LNCaP clone FGC (cell line): ENCODE results near the gene PTGR1.
"Not testable (repeated sequence)": the region's sequence is repeated elsewhere in the genome, so short reads cannot be mapped to it uniquely, and the experiment has no call there.

Experiments
- DNase-seq: peaks from one replicate; pipeline ENCODE4 v3.0.0-alpha.2; 2011; ENCODE audit warnings: low read depth
- H3K4me3 ChIP-seq: 2 replicates; pipeline ENCODE4 v1.5.1; 2011; ENCODE audit warnings: mild to moderate bottlenecking, low read depth, low read length, control low read depth
- CTCF ChIP-seq: IDR thresholded peaks from 2 replicates; pipeline ENCODE4 v1.5.1; 2012; ENCODE audit warnings: mild to moderate bottlenecking; ENCODE audit not compliant: control insufficient read depth, insufficient read depth; ENCODE audit errors: extremely low read depth

Gene PTGR1

DNA sequence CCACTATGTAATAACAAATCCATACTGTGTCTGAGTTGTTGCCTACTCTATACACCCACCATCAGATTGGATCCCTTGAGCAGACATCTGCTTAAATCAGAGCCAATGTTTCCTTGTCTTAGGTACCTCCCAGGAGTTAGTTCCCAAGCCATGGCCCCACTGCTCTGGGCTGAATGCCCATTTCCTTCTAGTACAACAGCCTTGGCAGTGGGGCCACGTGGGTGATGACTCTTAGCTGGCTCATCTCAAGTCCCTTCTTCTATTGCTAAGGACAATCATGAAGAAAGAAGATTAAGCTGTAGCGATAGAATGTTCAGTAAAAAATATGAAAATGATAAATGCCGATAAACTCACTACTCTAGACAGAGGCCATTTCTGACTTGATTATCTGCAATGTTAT lies 16.6 kb downstream of the PTGR1 start:
- no peak for DNase-seq
- no peak for TF ChIP-seq CTCF
- H3K4me3 ChIP-seq, result no peak overlapping the region

DNA sequence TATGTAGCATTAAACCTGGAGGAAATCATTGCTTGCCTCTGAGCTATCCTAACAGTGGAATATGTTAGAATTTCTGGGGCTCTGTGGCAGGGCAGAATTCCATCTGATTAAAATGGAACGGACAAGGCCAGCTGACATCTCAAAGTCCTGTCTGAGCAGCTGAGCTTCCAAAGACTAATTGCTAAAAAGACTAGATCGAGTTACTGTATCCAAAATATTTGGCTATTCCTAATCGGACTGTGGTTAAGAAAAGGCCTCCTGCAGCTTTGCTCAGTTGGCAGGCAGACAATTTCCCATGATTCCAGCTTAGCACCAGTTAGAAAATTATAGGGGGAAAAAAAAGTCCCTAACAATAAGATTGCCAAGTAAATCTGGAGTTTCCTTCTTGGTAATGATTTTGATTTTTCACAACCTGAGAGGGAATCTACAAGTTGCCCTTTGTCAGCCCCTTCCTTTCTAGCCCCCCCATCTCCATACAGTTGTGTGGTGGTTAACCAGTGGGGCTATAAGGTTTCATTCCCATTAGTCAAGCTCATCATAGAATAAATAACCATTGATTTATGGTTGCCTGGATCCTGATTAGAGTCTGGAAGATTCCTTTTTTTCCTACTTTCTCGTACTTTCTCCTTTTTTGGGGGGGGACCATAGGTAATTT lies 26.4 kb downstream of the PTGR1 start:
- DNase-seq, result no peak
- H3K4me3 ChIP-seq, result no peak overlapping the region
- no peak for TF ChIP-seq CTCF

DNA sequence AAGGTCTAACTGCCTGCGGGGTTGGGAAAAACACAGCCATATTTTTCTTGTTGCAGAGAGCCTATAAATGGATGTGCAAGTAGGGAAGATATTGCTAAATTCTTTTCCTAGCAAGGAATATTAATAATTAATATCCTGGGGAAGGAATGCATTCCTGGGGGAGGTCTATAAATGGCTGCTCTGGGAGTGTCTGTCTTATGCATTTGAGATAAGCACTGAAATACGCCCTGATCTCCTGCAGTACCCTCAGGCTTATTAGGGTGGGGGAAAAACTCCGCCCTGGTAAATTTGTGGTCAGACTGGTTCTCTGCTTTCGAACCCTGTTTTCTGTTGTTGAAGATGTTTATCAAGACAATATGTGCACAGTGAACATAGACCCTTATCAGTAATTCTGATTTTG lies 31.3 kb downstream of the PTGR1 start:
- not testable (repeated sequence) for H3K4me3 ChIP-seq, DNase-seq

GRCh38 chr9:111566234-111566633 lies 33.2 kb downstream of the PTGR1 start:
- DNase-seq, result no peak

DNA sequence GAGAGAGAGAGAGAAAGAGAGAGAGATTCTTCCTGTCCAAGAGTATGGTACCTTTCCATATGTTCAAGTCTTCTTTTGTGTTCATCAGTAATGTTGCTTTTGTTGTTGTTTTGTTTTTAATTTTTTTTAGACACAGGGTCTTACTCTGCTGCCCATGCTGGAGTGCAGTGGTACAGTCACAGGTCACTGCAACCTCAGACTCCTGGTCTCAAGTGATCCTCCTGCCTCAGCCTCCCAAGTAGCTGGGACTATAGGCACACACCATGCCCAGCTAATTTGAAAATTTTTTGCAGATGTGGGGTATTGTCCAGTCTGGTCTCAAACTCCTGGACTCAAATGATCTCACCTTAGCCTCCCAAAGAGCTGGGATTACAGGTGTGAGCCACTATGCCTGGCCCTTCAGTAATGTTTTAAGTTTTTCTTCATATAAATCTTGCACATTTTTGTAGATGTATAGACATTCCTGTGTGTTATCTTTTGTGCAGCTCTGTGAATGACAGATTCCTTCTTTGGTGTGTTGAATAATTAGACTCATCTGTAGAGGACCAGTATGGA lies 38.2 kb downstream of the PTGR1 start:
- no peak for TF ChIP-seq CTCF
- DNase-seq, result no peak

More at GRCh38 chr9:111566234-111566633, 33.2 kb downstream of the PTGR1 start:
- no peak overlapping the region for H3K4me3 ChIP-seq
- no peak for TF ChIP-seq CTCF

DNA sequence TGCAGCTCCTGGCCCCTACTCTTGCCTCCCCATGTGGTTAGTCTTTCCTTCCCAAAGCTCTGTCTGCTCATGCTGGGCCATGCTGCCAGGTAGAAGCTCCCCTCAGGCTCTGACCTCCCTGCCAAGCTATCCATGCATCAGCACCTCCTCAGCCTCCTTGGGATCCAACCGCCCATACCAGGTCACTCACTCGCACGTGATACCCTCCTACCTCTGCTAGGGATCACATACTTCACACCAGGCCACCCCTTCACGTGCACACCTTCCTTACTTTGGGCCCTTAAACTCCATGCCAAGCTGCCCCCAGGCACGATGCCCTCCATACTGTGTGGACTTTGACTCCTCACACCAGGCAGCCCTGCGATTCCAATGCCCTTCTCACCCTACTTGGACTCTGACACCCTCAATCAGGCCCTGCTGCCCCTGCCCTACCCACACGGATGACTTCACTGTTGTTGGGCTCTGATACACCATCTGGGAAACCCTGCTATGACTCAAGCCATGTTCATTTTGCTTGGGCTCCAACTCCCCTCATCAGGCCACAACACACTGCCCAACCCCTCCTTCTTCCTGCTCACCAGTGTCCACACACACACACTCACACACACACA lies 40.3 kb downstream of the PTGR1 start:
- no peak for DNase-seq
- no peak for TF ChIP-seq CTCF
- no peak overlapping the region for H3K4me3 ChIP-seq

More for the DNA sequence above, 38.2 kb downstream of the PTGR1 start:
- H3K4me3 ChIP-seq, result no peak overlapping the region

DNA sequence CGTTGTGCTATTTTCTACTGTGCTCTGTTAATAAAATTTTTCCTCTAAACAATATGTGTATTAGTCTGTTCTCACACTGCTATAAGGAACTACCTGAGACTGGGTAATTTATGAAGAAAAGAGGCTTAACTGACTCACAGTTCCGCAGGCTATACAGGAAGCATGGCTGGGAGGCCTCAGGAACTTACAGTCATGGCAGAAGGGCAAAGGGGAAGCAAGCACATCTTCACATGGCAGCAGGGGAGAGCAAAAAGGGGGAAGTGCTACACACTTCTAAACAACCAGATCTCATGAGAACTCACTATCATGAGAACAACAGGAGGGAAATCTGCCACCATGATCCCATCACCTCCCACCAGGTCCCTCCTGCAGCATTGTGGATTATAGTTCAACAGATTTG lies 44.0 kb downstream of the PTGR1 start:
- not testable (repeated sequence) for H3K4me3 ChIP-seq, DNase-seq

DNA sequence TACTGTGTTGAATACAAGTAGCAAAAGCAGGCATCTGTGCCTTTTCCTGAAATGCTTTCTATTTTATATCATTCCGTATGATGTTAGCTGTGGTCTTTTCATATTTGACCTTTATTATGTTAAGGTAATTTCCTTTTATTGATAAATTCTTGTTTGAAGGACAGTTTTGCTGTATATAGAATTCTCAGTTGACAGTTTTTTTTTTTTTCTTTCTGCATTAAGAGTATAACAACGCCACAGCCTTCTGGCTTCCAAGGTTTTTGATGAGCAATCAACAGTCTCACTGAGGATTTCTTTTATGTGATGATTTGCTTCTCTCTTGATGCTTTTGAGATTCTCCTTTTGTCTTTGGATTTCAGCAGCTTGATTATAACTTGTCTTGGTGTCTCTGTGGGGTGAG lies 50.8 kb downstream of the PTGR1 start:
- DNase-seq, result no peak
- no peak for TF ChIP-seq CTCF

More for the DNA sequence above, 50.8 kb downstream of the PTGR1 start:
- H3K4me3 ChIP-seq, result no peak overlapping the region
